ENCODE measurements around the gene THOP1.

THOP1 gene

DNA sequence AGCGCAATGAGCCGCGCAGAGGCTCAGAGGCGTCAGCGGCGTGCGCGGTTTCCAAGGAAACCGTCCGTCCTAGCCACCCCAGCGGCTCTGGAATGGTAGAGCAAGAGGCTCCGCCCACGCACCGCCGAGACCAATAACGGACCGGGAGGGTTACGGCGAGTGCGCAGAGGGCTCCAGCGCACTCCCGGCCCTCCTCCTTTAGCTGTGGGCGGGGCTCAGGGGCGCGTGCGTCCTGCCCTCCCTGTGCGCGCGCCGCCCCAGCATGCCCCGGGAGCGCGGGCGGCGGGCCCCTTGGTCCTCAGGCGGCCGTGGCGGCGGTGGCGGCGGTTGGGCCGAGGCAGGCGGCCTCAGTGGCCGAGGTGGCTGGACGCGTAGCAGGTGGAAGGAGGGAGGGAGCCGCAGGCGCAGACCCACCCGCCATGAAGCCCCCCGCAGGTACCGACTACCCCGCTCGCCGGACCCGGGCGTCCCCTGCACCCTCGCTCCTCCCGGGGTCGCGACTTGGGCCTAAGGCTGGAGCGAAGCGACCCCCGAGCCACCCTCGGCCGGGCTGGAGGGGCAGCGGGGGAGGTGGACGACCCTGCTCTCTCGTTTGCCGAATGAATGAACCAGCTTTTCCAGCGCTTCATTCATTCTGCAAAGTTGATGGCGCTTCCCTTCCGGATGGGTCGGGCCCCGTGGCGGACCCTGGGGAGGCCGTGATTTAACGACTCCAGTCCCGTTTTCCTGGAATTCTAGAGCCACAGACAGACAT is at the start of gene THOP1:
Gene THOP1, plus strand, starts transcription at position 260 of the 754 bp plus-strand sequence. Its CDS starts 160 bp downstream, at position 420.
- peaks cover 36 to 38% of the 10 kb centered on the region in 2 experiments for H3K4me1 ChIP-seq (ENCODE audit: control insufficient read depth in 1 of 2, insufficient read depth in 1 of 2, low read depth in 1 of 2, low read length in 1 of 2)
- TF ChIP-seq, protein P1, sequence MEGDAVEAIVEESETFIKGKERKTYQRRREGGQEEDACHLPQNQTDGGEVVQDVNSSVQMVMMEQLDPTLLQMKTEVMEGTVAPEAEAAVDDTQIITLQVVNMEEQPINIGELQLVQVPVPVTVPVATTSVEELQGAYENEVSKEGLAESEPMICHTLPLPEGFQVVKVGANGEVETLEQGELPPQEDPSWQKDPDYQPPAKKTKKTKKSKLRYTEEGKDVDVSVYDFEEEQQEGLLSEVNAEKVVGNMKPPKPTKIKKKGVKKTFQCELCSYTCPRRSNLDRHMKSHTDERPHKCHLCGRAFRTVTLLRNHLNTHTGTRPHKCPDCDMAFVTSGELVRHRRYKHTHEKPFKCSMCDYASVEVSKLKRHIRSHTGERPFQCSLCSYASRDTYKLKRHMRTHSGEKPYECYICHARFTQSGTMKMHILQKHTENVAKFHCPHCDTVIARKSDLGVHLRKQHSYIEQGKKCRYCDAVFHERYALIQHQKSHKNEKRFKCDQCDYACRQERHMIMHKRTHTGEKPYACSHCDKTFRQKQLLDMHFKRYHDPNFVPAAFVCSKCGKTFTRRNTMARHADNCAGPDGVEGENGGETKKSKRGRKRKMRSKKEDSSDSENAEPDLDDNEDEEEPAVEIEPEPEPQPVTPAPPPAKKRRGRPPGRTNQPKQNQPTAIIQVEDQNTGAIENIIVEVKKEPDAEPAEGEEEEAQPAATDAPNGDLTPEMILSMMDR (IDR thresholded peaks at IDR 0.05) = peak; percentile 64
- peak within 1 kb of the TSS; percentile 81 for H3K27ac ChIP-seq
- H3K4me3 ChIP-seq (ENCODE audit: low read depth in 1 of 2, low read length in 1 of 2) = peak within 1 kb of the TSS; percentile 75 to 79
- H3K27me3 ChIP-seq = no peaks in the 10 kb centered on the region
- H3K36me3 ChIP-seq = peaks cover 3% of the 10 kb centered on the region
- H3K9me3 ChIP-seq = no peaks in the 10 kb centered on the region

DNA sequence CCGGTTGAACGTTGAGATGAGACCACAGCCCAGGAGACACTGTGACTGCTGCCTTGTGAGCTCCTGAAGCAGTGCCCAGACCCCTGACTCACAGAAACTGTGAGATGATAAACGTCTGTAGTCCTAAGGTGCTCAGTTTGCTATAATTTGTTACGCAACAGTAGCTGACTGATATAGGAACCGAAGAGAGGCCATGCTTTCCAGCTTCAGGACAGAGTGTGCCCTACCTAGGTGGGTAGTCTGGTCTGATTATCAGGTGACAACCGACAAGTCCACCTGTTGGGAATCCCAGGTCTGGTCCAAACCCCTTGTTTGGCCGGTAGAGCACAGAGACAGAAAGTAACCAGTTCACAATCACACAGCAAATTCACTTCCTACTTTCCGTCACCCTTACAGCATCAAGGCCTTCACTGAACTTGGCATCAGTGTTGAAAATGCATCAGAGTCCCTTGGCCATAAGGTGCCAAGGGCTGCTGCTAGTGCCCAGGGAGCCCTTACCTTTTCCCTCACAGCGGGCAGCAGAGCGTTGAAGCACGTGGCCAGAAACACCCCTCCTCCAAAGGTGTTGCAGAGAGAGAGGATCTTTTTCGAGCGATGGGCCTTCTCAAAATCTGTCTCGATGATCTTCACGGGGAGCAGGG is 48.6 kb upstream of the THOP1 start:
- Histone ChIP-seq H3K9me3 (no peaks in the 10 kb centered on the region), H3K27me3 (peaks cover 17% of the 10 kb centered on the region), H3K4me3 (ENCODE audit: low read depth in 1 of 2, low read length in 1 of 2) (peak overlapping the region; percentile 13 to 32), H3K36me3 (peaks cover 39% of the 10 kb centered on the region), H3K4me1 (ENCODE audit: control insufficient read depth in 1 of 2, insufficient read depth in 1 of 2, low read depth in 1 of 2, low read length in 1 of 2) (peaks cover 37 to 42% of the 10 kb centered on the region in 2 experiments), H3K27ac (peak overlapping the region; percentile 70)
- TF ChIP-seq, protein P1 (IDR thresholded peaks at IDR 0.05) = no peak

DNA sequence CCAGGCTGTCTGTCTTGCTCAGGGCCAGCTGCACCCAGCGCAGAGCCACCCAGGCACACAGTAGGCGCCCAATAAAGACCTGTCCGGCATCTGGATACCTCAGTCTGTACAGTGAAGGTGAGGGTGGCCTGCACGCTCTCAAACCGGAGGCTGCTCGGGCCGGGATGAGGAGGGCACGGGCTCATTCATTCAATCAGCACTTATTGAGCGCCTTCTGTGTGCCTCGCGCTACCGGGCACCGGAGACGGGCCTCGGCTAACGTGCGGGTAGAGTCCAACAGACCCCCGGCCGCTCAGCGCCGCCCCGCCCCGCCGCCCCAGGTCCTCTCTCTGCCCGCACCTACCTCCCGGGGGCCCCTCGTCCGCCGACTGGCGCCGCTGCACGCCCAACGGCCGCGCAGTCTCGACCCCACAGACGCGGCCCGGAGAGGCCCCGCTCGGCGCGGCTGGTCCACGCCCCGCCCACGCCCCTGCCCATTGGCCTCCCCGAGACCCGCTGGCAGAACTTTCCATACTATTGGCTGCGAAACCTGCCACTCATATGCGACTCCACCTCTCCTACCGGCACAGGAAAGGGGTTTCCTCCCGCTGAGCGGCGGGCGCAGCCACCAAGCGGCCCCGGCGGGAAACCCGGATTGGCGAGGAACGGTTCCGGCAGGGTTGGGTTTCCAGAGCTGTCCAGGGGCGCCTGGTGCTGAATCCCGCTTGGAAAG is 45.5 kb upstream of the THOP1 start, which contains the start of gene SLC39A3:
Gene SLC39A3, minus strand, starts transcription at position 416 of the 712 bp plus-strand sequence. CDS start 2,760 bp downstream, outside the sequence.
- peak within 1 kb of the TSS; percentile 70 to 80 for H3K4me3 ChIP-seq (ENCODE audit: low read depth in 1 of 2, low read length in 1 of 2)
- H3K9me3 ChIP-seq = no peaks in the 10 kb centered on the region
- TF ChIP-seq, protein P1 (IDR thresholded peaks at IDR 0.05) = peak; percentile 58
- peak within 1 kb of the TSS; percentile 60 for H3K27ac ChIP-seq
- H3K36me3 ChIP-seq = peaks cover 8% of the 10 kb centered on the region
- H3K27me3 ChIP-seq = peaks cover 46% of the 10 kb centered on the region
- H3K4me1 ChIP-seq (ENCODE audit: control insufficient read depth in 1 of 2, insufficient read depth in 1 of 2, low read depth in 1 of 2, low read length in 1 of 2) = peaks cover 37 to 42% of the 10 kb centered on the region in 2 experiments

DNA sequence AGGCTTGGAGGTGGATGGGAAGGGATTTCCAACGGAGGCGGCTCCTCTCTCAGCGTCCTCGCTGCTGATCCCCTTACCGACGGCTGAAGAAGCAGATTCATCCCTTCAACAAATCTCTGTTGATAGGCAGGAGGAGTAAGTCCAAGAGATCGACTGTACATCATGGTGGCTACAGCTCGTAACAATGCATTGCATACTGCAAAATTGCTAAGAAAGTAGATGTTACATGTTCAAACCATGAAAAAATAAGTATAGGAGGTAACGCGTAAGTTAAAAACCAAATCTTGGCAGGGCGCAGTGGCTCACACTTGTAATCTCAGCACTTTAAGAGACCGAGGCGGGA is 45.0 kb upstream of the THOP1 start:
- peaks cover 50% of the 10 kb centered on the region for H3K27me3 ChIP-seq
- H3K36me3 ChIP-seq = peaks cover 3% of the 10 kb centered on the region
- TF ChIP-seq, protein P1 (IDR thresholded peaks at IDR 0.05) = no peak
- H3K4me3 ChIP-seq (ENCODE audit: low read depth in 1 of 2, low read length in 1 of 2) = peak overlapping the region; percentile 70 to 80
- H3K27ac ChIP-seq = peak overlapping the region; percentile 60
- peaks cover 37 to 42% of the 10 kb centered on the region in 2 experiments for H3K4me1 ChIP-seq (ENCODE audit: control insufficient read depth in 1 of 2, insufficient read depth in 1 of 2, low read depth in 1 of 2, low read length in 1 of 2)
- no peaks in the 10 kb centered on the region for H3K9me3 ChIP-seq

DNA sequence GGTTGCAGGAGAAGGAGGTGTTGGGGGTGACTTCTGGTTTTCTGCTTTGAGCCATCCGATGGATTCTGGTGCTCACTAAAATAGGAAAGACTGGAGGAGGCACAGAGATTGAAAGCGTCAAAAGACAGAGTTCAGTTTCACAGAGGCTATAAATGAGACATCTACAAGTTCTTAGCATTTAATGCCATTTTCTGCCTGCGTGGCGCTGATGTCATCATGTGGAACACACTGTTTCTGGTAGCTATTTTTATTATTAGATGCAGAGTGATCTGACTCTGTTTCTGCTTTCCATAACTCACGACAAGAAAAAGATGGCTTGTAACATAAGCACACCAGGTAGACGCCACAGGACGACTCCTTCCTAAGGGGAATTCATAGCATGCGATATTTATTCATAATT is 42.2 kb upstream of the THOP1 start:
- TF ChIP-seq, protein P1 (IDR thresholded peaks at IDR 0.05) = no peak
- H3K4me3 ChIP-seq (ENCODE audit: low read depth in 1 of 2, low read length in 1 of 2) = no peak overlapping the region

More for the DNA sequence above, 42.2 kb upstream of the THOP1 start:
- Histone ChIP-seq H3K27ac (no peak overlapping the region), H3K36me3 (no peaks in the 10 kb centered on the region), H3K4me1 (ENCODE audit: control insufficient read depth in 1 of 2, insufficient read depth in 1 of 2, low read depth in 1 of 2, low read length in 1 of 2) (peaks cover 15 to 22% of the 10 kb centered on the region in 2 experiments), H3K9me3 (no peaks in the 10 kb centered on the region), H3K27me3 (peaks cover 62% of the 10 kb centered on the region)
